ENCODE measurements around the gene EIF3F. TPM values are rescaled to one million over a fixed set of nuclear protein-coding genes. Genes with fewer than 3 reads are reported as not detected.

Gene EIF3F
- total RNA-seq, 1 donor, result 286 TPM

GRCh38 chr11:8034604-8035190 is 47.6 kb downstream of the EIF3F start:
- Histone ChIP-seq H3K4me3 (ENCODE audit: insufficient read depth, low read length) (no peak overlapping the region), H3K9me3 (ENCODE audit: low read depth, low read length) (no peaks in the 10 kb centered on the region), H3K4me2 (ENCODE audit: insufficient read depth, low read length) (no peak overlapping the region), H3K36me3 (ENCODE audit: insufficient read depth, low read length) (no peaks in the 10 kb centered on the region), H3K4me1 (ENCODE audit: insufficient read depth, low read length) (peaks cover 19% of the 10 kb centered on the region), H3K27me3 (ENCODE audit: insufficient read depth, low read length) (no peaks in the 10 kb centered on the region), H3K27ac (ENCODE audit: low read depth, low read length) (no peak overlapping the region), H3K79me2 (ENCODE audit: insufficient read depth, low read length) (no peaks in the 10 kb centered on the region), H2AFZ (ENCODE audit: low read length) (no peak overlapping the region), H4K20me1 (ENCODE audit: insufficient read depth, low read length) (peaks cover 26% of the 10 kb centered on the region)
- DNase-seq (ENCODE audit: insufficient read length, low spot score, missing footprints), result no peak
- no peak for TF ChIP-seq CTCF (IDR thresholded peaks at IDR 0.05; ENCODE audit: extremely low read depth, low read depth, low read length)

GRCh38 chr11:8035200-8035855 is 48.2 kb downstream of the EIF3F start:
- peaks cover 13% of the 10 kb centered on the region for H3K4me1 ChIP-seq (ENCODE audit: insufficient read depth, low read length)
- H3K4me3 ChIP-seq (ENCODE audit: insufficient read depth, low read length), result no peak overlapping the region
- no peaks in the 10 kb centered on the region for H3K27me3 ChIP-seq (ENCODE audit: insufficient read depth, low read length)
- no peaks in the 10 kb centered on the region for H3K9me3 ChIP-seq (ENCODE audit: low read depth, low read length)
- H2AFZ ChIP-seq (ENCODE audit: low read length), result no peak overlapping the region
- H4K20me1 ChIP-seq (ENCODE audit: insufficient read depth, low read length), result peaks cover 26% of the 10 kb centered on the region
- H3K79me2 ChIP-seq (ENCODE audit: insufficient read depth, low read length), result no peaks in the 10 kb centered on the region
- DNase-seq (ENCODE audit: insufficient read length, low spot score, missing footprints), result no peak
- no peaks in the 10 kb centered on the region for H3K36me3 ChIP-seq (ENCODE audit: insufficient read depth, low read length)
- H3K4me2 ChIP-seq (ENCODE audit: insufficient read depth, low read length), result no peak overlapping the region
- H3K27ac ChIP-seq (ENCODE audit: low read depth, low read length), result no peak overlapping the region
- TF ChIP-seq CTCF (IDR thresholded peaks at IDR 0.05; ENCODE audit: extremely low read depth, low read depth, low read length), result no peak

- Histone ChIP-seq H4K20me1 (ENCODE audit: insufficient read depth, low read length) (peaks cover 26% of the 10 kb centered on the region), H3K27me3 (ENCODE audit: insufficient read depth, low read length) (no peaks in the 10 kb centered on the region), H3K4me2 (ENCODE audit: insufficient read depth, low read length) (no peak overlapping the region), H3K79me2 (ENCODE audit: insufficient read depth, low read length) (no peaks in the 10 kb centered on the region), H3K9me3 (ENCODE audit: low read depth, low read length) (no peaks in the 10 kb centered on the region), H3K36me3 (ENCODE audit: insufficient read depth, low read length) (no peaks in the 10 kb centered on the region), H3K4me1 (ENCODE audit: insufficient read depth, low read length) (peaks cover 14% of the 10 kb centered on the region), H3K27ac (ENCODE audit: low read depth, low read length) (no peak overlapping the region), H2AFZ (ENCODE audit: low read length) (no peak overlapping the region), H3K4me3 (ENCODE audit: insufficient read depth, low read length) (no peak overlapping the region)
- TF ChIP-seq CTCF (IDR thresholded peaks at IDR 0.05; ENCODE audit: extremely low read depth, low read depth, low read length), result no peak
- DNase-seq (ENCODE audit: insufficient read length, low spot score, missing footprints), result no peak
Measured at GRCh38 chr11:8036002-8036802, 49.1 kb downstream of the EIF3F start.

- no peak overlapping the region for H3K4me3 ChIP-seq (ENCODE audit: insufficient read depth, low read length)
- no peaks in the 10 kb centered on the region for H3K9me3 ChIP-seq (ENCODE audit: low read depth, low read length)
- H3K36me3 ChIP-seq (ENCODE audit: insufficient read depth, low read length), result no peaks in the 10 kb centered on the region
- H2AFZ ChIP-seq (ENCODE audit: low read length), result no peak overlapping the region
- TF ChIP-seq CTCF (IDR thresholded peaks at IDR 0.05; ENCODE audit: extremely low read depth, low read depth, low read length), result no peak
- no peak overlapping the region for H3K4me2 ChIP-seq (ENCODE audit: insufficient read depth, low read length)
- H3K4me1 ChIP-seq (ENCODE audit: insufficient read depth, low read length), result peaks cover 14% of the 10 kb centered on the region
- no peak overlapping the region for H3K27ac ChIP-seq (ENCODE audit: low read depth, low read length)
- DNase-seq (ENCODE audit: insufficient read length, low spot score, missing footprints), result no peak
- no peaks in the 10 kb centered on the region for H3K79me2 ChIP-seq (ENCODE audit: insufficient read depth, low read length)
- H4K20me1 ChIP-seq (ENCODE audit: insufficient read depth, low read length), result peaks cover 26% of the 10 kb centered on the region
- no peaks in the 10 kb centered on the region for H3K27me3 ChIP-seq (ENCODE audit: insufficient read depth, low read length)
Measured at GRCh38 chr11:8036986-8037385, 49.8 kb downstream of the EIF3F start.

Data from osteoblast (primary cell).